Activated CD8-positive, alpha-beta memory T cell treated with anti-CD3 and anti-CD28 coated beads for 24 hours (primary cell): ENCODE data around the gene YEATS4.

Experiments
- DNase-seq: peaks from one replicate; pipeline ENCODE4 v3.0.0-alpha.2; 2020

YEATS4 gene

DNA sequence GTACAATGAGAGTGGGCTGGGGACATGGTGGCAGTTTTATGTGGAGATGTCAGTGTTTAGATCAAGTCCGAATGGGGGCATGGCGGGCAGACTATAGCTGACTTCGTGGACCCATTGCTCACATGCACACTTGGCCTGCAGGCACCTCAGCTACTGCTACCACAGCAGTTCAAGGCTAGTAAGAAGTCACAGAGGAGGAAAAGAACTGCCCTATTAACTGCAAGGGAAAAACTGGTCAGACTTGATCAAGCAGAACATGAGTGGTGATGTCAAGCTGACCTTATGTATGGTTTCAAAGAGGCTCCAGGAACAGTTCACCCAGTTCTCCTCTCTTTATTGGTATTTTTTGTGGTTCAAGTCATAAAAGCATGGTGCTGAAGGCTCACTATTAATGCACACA, 80.5 kb downstream of the YEATS4 start:
- no peak for DNase-seq
